ENCODE results near the gene TRIM24. TPM values are rescaled to one million over a fixed set of nuclear protein-coding genes. Genes with fewer than 3 reads are reported as not detected.

The TRIM24 gene
- total and polyA plus RNA-seq, 10 of the 15 experiments (the other 5 are each of a cell fraction or from before 2014, with no cell fraction given) = 4.6 to 23.5 (median 13.6) TPM

DNA sequence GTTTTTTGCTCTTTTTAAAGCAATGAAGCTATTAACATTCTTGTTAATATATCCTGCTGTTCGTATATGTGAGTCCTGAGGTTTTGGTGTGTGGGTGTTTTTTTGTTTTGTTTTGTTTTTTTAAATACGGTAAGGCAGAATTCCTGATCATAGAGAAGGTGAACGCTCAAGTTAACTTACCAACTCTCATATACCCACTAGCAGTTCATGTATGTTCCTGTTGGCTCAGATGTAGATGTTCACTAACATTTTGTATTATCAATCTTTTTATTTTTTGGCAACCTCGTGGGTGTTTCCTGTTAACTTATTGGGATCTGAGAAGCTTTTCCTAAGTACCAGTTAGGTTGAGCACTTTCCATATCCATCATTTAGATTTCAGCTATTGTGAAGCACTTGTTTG lies 20.5 kb downstream of the TRIM24 start:
- H3K27ac ChIP-seq (ENCODE audit: control insufficient read depth, insufficient read depth) = no peak overlapping the region
- BruUV-seq (replicated peaks) = no TSS peak
- H3K79me2 ChIP-seq (ENCODE audit: control insufficient read depth, insufficient read depth, low read length) = peaks cover 54% of the 10 kb centered on the region
- H3K9ac ChIP-seq (ENCODE audit: control insufficient read depth, insufficient read depth, low read length) = no peak overlapping the region
- FAIRE-seq (no peak), ATAC-seq (no peak), DNase-seq (ENCODE audit: low read depth, low spot score) (no peak)
- H3K4me1 ChIP-seq (ENCODE audit: control insufficient read depth, insufficient read depth, low read length) = peaks cover 11% of the 10 kb centered on the region
- TF ChIP-seq TAF1 (IDR thresholded peaks at IDR 0.05; ENCODE audit: borderline replicate concordance, low read depth, low read length) = no peak
- no peak for TF ChIP-seq CHD4 (IDR thresholded peaks at IDR 0.05)
- TF ChIP-seq, protein P1, sequence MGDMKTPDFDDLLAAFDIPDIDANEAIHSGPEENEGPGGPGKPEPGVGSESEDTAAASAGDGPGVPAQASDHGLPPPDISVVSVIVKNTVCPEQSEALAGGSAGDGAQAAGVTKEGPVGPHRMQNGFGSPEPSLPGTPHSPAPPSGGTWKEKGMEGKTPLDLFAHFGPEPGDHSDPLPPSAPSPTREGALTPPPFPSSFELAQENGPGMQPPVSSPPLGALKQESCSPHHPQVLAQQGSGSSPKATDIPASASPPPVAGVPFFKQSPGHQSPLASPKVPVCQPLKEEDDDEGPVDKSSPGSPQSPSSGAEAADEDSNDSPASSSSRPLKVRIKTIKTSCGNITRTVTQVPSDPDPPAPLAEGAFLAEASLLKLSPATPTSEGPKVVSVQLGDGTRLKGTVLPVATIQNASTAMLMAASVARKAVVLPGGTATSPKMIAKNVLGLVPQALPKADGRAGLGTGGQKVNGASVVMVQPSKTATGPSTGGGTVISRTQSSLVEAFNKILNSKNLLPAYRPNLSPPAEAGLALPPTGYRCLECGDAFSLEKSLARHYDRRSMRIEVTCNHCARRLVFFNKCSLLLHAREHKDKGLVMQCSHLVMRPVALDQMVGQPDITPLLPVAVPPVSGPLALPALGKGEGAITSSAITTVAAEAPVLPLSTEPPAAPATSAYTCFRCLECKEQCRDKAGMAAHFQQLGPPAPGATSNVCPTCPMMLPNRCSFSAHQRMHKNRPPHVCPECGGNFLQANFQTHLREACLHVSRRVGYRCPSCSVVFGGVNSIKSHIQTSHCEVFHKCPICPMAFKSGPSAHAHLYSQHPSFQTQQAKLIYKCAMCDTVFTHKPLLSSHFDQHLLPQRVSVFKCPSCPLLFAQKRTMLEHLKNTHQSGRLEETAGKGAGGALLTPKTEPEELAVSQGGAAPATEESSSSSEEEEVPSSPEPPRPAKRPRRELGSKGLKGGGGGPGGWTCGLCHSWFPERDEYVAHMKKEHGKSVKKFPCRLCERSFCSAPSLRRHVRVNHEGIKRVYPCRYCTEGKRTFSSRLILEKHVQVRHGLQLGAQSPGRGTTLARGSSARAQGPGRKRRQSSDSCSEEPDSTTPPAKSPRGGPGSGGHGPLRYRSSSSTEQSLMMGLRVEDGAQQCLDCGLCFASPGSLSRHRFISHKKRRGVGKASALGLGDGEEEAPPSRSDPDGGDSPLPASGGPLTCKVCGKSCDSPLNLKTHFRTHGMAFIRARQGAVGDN (IDR thresholded peaks at IDR 0.05) = no peak
- no peak for TF ChIP-seq RAD21 (IDR thresholded peaks at IDR 0.05; ENCODE audit: insufficient read depth, low read depth, low read length)
- no peak for TF ChIP-seq LARP7 (IDR thresholded peaks at IDR 0.05)
- no peak for TF ChIP-seq SMAD1 (IDR thresholded peaks at IDR 0.05; ENCODE audit: low read depth, partially characterized antibody)
- no peak for TF ChIP-seq MYB (IDR thresholded peaks at IDR 0.05; ENCODE audit: borderline replicate concordance, low read depth, low read length)
- TF ChIP-seq, protein P2, sequence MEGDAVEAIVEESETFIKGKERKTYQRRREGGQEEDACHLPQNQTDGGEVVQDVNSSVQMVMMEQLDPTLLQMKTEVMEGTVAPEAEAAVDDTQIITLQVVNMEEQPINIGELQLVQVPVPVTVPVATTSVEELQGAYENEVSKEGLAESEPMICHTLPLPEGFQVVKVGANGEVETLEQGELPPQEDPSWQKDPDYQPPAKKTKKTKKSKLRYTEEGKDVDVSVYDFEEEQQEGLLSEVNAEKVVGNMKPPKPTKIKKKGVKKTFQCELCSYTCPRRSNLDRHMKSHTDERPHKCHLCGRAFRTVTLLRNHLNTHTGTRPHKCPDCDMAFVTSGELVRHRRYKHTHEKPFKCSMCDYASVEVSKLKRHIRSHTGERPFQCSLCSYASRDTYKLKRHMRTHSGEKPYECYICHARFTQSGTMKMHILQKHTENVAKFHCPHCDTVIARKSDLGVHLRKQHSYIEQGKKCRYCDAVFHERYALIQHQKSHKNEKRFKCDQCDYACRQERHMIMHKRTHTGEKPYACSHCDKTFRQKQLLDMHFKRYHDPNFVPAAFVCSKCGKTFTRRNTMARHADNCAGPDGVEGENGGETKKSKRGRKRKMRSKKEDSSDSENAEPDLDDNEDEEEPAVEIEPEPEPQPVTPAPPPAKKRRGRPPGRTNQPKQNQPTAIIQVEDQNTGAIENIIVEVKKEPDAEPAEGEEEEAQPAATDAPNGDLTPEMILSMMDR (IDR thresholded peaks at IDR 0.05 in 2 of 3, conservative IDR thresholded peaks at IDR 0.05 in 1 of 3; ENCODE audit: control insufficient read depth in 2 of 3, extremely low read depth in 1 of 3, insufficient read depth in 1 of 3, low read depth in 3 of 3, low read length in 3 of 3) = no peak
- no peaks in the 10 kb centered on the region for H3K27me3 ChIP-seq (replicated peaks in 1 of 2; ENCODE audit: control insufficient read depth in 2 of 2, insufficient read depth in 2 of 2, low read length in 1 of 2)
- ChIA-PET SMC1A (ENCODE audit: uncharacterized antibody, unreplicated experiment) (interaction anchor here (0.6 to 7.4 kb wide), 4 partner anchors 9 to 21 kb away, joined by 4 to 67 read pairs (median 6); partner anchors contain the start of gene TRIM24), RAD21 (ENCODE audit: unreplicated experiment) (interaction anchor here (1.9 kb wide), 1 partner anchor 14 kb away, joined by 8 read pairs; no protein-coding TSS in a partner anchor), CTCF (interaction anchor here (0.7 to 2.0 kb wide), 4 partner anchors 12 to 478 kb away, joined by 3 to 4 read pairs (median 3); no protein-coding TSS in a partner anchor), POLR2A (interaction anchor here (0.5 to 5.1 kb wide), 3 partner anchors 14 to 19 kb away, joined by 3 to 31 read pairs (median 3); no protein-coding TSS in a partner anchor)
- no peaks in the 10 kb centered on the region for H4K20me1 ChIP-seq (ENCODE audit: control insufficient read depth, insufficient read depth)
- H2AFZ ChIP-seq (ENCODE audit: control insufficient read depth, low read depth, low read length) = no peak overlapping the region
- H3K9me3 ChIP-seq (replicated peaks; ENCODE audit: control insufficient read depth, insufficient read depth, low read length) = peaks cover 3% of the 10 kb centered on the region; the same call in 2 of the 3 replicates
- 88% methylated on average over 4 of the region's 4 CpGs for WGBS (ENCODE audit: insufficient coverage, insufficient replicate concordance, low lambda C conversion rate, missing lambda C conversion rate)
- H3K4me3 ChIP-seq = no peak overlapping the region
- in situ Hi-C loops (cut with MboI) = no loop called here
- intact Hi-C loops (cut with micrococcal nuclease; ENCODE audit: unreplicated experiment) = no loop called here
- H3K36me3 ChIP-seq (ENCODE audit: control insufficient read depth in 2 of 2, insufficient read depth in 2 of 2, low read length in 1 of 2) = no peaks in the 10 kb centered on the region
- no peak overlapping the region for H3K4me2 ChIP-seq (ENCODE audit: control insufficient read depth, insufficient read depth)

All from GM12878 (cell line).